K562 (cell line): ENCODE measurements around the gene EXTL1. TPM values are rescaled to one million over a fixed set of nuclear protein-coding genes. Genes with fewer than 3 reads are reported as not detected.

Experiments used
- BACH1 ChIP-seq: fragments of 200-800 bp; sonication (Bioruptor generic); IDR thresholded peaks from 2 replicates; pipeline ENCODE4 v1.6.1; 2016; ENCODE audit warnings: missing genetic modification characterization, missing compliant biosample characterization
- BRCA1 ChIP-seq, 2 experiments: fragments of 450-650 bp in 1 of 2; sonication (generic) in 1 of 2; formaldehyde crosslinking in 1 of 2; IDR thresholded peaks; 2 replicates each; pipeline versions ENCODE4 v1.5.0 to v1.6.1; 2017 to 2020; ENCODE audit warnings: mild to moderate bottlenecking in 1 of 2, missing genetic modification reagents in 1 of 2
- CREBBP ChIP-seq: IDR thresholded peaks from one replicate; pipeline ENCODE4 v1.6.1; 2012; ENCODE audit warnings: low read depth, mild to moderate bottlenecking, control low read depth, inconsistent platforms, low read length
- CXXC5 ChIP-seq: fragments of 250-450 bp; sonication (Bioruptor Pico); IDR thresholded peaks from 2 replicates; pipeline ENCODE4 v1.8.0; 2022; ENCODE audit warnings: inconsistent platforms, mild to moderate bottlenecking, moderate library complexity
- ETV5 ChIP-seq: sonication (generic); formaldehyde crosslinking; IDR thresholded peaks from 2 replicates; pipeline ENCODE4 v1.4.0; 2020; ENCODE audit warnings: low read depth, mild to moderate bottlenecking, missing genetic modification reagents
- KLF10 ChIP-seq: fragments of 250-450 bp; sonication (Bioruptor Pico); IDR thresholded peaks from 2 replicates; pipeline ENCODE4 v1.6.1; 2021; ENCODE audit warnings: matching md5 sums
- L3MBTL2 ChIP-seq: fragments of 450-650 bp; IDR thresholded peaks from 2 replicates; pipeline ENCODE4 v1.6.1; 2016; ENCODE audit warnings: mild to moderate bottlenecking, moderate library complexity
- LCOR ChIP-seq: sonication (generic); formaldehyde crosslinking; IDR thresholded peaks from 2 replicates; pipeline ENCODE4 v1.8.0; 2022; ENCODE audit warnings: mild to moderate bottlenecking, missing genetic modification reagents
- TAF9B ChIP-seq: fragments of 450-650 bp; IDR thresholded peaks from 2 replicates; pipeline ENCODE4 v1.6.1; 2018; ENCODE audit warnings: mild to moderate bottlenecking; ENCODE audit not compliant: partially characterized antibody
- TEAD4 ChIP-seq, 2 experiments: sonication (generic) in 1 of 2; formaldehyde crosslinking in 1 of 2; IDR thresholded peaks; 2 replicates each; pipeline versions ENCODE4 v1.6.1 to v1.8.0; 2012 to 2022; ENCODE audit warnings: borderline replicate concordance in 1 of 2, inconsistent platforms in 1 of 2, low read length in 1 of 2, mild to moderate bottlenecking in 1 of 2, missing genetic modification reagents in 1 of 2
- ZNF121 ChIP-seq: sonication (generic); formaldehyde crosslinking; conservative IDR thresholded peaks from 2 replicates; pipeline ENCODE4 v1.8.0; 2022; ENCODE audit warnings: missing genetic modification reagents
- polyA plus RNA-seq, 8 experiments: library from polyadenylated mRNA; depleted of rRNA in 4 of 8; stranded (reverse) in 5 of 8; unstranded in 3 of 8; fragments of >200 nt; fragmentation: Nextera tagmentation in 2 of 8; fragmentation: Illumina TruSeq in 1 of 8; extraction: Ambion mirVana in 2 of 8; extraction: Trizol in 1 of 8; gene quantifications; 2 replicates each; pipeline versions ENCODE4 v1.2.1 to v1.2.3, GENCODE V29; 2011 to 2014; ENCODE audit warnings: inconsistent platforms in 1 of 8, missing spikeins in 1 of 8
- total RNA-seq, 7 experiments: library from RNA; depleted of rRNA in 6 of 7; stranded (reverse); fragments of >200 nt in 6 of 7; fragmentation: Illumina TruSeq in 2 of 7; extraction: Trizol in 2 of 7; gene quantifications; 2 replicates each; pipeline versions ENCODE4 v1.2.1 to v1.2.3, GENCODE V29; 2011 to 2021; ENCODE audit warnings: low replicate concordance in 1 of 7
- TF ChIP-seq, protein P1 (sequence below): fragments of 450-650 bp; IDR thresholded peaks from 2 replicates; pipeline ENCODE4 v1.6.1; 2016; ENCODE audit warnings: borderline replicate concordance
- TF ChIP-seq, protein P2 (sequence below): sonication (generic); formaldehyde crosslinking; IDR thresholded peaks from 2 replicates; pipeline ENCODE4 v1.8.0; 2023; ENCODE audit warnings: missing genetic modification reagents, mild to moderate bottlenecking, borderline replicate concordance
- TF ChIP-seq, protein P3 (sequence below): fragments of 450-650 bp; formaldehyde crosslinking; IDR thresholded peaks from 2 replicates; pipeline ENCODE4 v1.4.0; 2020; ENCODE audit warnings: mild to moderate bottlenecking, moderate library complexity
- TF ChIP-seq, protein P4 (sequence below): fragments of 250-450 bp; sonication (Bioruptor Pico); IDR thresholded peaks from 2 replicates; pipeline ENCODE4 v1.8.0; 2022; ENCODE audit warnings: inconsistent platforms

Gene EXTL1
- total and polyA plus RNA-seq, 9 of the 15 experiments (the other 6 are each of a cell fraction or from before 2014, with no cell fraction given): 0.04 to 0.23 (median 0.08) TPM; not detected in 3

DNA sequence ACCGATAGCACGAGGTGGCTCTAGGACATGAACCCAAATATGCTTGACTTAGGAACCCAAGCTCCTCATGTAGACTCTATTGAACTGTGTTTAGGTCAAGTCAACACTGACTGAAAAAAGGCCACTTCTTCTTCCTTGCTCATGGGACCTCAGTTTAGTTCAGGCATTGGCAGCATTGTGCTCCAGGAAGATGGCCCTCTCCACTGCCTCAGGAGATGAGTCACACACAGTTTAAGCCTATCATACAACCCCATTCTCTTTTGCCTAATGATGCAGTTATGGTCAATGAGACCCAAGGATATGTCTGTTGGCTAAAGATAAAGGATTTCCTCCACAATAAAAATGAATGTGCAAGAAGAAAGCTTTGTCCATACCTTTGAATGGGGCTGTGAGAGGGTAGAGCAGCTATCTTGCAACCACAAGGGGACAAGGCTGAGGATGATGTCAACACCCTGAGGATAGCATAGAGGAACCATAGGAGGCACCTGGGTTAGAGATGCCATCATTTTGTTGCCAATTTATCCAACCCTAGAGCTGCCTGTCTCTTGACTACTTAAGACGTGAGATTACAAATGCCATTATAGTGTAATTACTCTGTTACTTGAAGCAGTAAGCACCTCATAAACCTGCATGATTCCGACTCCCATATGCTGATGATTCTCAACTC, 48.9 kb downstream of the EXTL1 start (continued):
- TF ChIP-seq TAF9B: no peak
- TF ChIP-seq, protein P1, sequence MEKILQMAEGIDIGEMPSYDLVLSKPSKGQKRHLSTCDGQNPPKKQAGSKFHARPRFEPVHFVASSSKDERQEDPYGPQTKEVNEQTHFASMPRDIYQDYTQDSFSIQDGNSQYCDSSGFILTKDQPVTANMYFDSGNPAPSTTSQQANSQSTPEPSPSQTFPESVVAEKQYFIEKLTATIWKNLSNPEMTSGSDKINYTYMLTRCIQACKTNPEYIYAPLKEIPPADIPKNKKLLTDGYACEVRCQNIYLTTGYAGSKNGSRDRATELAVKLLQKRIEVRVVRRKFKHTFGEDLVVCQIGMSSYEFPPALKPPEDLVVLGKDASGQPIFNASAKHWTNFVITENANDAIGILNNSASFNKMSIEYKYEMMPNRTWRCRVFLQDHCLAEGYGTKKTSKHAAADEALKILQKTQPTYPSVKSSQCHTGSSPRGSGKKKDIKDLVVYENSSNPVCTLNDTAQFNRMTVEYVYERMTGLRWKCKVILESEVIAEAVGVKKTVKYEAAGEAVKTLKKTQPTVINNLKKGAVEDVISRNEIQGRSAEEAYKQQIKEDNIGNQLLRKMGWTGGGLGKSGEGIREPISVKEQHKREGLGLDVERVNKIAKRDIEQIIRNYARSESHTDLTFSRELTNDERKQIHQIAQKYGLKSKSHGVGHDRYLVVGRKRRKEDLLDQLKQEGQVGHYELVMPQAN: no peak
- TF ChIP-seq LCOR (CRISPR knock-in tag): peak; percentile 100
- peak; percentile 80; the same call in 1 of the 2 replicates for TF ChIP-seq BACH1
- TF ChIP-seq, protein P2, sequence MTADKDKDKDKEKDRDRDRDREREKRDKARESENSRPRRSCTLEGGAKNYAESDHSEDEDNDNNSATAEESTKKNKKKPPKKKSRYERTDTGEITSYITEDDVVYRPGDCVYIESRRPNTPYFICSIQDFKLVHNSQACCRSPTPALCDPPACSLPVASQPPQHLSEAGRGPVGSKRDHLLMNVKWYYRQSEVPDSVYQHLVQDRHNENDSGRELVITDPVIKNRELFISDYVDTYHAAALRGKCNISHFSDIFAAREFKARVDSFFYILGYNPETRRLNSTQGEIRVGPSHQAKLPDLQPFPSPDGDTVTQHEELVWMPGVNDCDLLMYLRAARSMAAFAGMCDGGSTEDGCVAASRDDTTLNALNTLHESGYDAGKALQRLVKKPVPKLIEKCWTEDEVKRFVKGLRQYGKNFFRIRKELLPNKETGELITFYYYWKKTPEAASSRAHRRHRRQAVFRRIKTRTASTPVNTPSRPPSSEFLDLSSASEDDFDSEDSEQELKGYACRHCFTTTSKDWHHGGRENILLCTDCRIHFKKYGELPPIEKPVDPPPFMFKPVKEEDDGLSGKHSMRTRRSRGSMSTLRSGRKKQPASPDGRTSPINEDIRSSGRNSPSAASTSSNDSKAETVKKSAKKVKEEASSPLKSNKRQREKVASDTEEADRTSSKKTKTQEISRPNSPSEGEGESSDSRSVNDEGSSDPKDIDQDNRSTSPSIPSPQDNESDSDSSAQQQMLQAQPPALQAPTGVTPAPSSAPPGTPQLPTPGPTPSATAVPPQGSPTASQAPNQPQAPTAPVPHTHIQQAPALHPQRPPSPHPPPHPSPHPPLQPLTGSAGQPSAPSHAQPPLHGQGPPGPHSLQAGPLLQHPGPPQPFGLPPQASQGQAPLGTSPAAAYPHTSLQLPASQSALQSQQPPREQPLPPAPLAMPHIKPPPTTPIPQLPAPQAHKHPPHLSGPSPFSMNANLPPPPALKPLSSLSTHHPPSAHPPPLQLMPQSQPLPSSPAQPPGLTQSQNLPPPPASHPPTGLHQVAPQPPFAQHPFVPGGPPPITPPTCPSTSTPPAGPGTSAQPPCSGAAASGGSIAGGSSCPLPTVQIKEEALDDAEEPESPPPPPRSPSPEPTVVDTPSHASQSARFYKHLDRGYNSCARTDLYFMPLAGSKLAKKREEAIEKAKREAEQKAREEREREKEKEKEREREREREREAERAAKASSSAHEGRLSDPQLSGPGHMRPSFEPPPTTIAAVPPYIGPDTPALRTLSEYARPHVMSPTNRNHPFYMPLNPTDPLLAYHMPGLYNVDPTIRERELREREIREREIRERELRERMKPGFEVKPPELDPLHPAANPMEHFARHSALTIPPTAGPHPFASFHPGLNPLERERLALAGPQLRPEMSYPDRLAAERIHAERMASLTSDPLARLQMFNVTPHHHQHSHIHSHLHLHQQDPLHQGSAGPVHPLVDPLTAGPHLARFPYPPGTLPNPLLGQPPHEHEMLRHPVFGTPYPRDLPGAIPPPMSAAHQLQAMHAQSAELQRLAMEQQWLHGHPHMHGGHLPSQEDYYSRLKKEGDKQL: no peak
- TF ChIP-seq KLF10: no peak
- TF ChIP-seq CREBBP: no peak
- TF ChIP-seq, protein P3, sequence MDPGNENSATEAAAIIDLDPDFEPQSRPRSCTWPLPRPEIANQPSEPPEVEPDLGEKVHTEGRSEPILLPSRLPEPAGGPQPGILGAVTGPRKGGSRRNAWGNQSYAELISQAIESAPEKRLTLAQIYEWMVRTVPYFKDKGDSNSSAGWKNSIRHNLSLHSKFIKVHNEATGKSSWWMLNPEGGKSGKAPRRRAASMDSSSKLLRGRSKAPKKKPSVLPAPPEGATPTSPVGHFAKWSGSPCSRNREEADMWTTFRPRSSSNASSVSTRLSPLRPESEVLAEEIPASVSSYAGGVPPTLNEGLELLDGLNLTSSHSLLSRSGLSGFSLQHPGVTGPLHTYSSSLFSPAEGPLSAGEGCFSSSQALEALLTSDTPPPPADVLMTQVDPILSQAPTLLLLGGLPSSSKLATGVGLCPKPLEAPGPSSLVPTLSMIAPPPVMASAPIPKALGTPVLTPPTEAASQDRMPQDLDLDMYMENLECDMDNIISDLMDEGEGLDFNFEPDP (CRISPR knock-in tag): no peak
- TF ChIP-seq ZNF121 (CRISPR knock-in tag): no peak
- TF ChIP-seq ETV5 (CRISPR knock-in tag): peak; percentile 72; the same call in 1 of the 2 replicates
- TF ChIP-seq TEAD4 (IDR thresholded peaks at IDR 0.05; ENCODE audit: low read length): peak; percentile 99
- no peak for TF ChIP-seq TEAD4 (CRISPR knock-in tag; IDR thresholded peaks at IDR 0.05; ENCODE audit: borderline replicate concordance)
- peak; percentile 51; the same call in 1 of the 2 replicates for TF ChIP-seq CXXC5 (CRISPR knock-in tag)
- TF ChIP-seq L3MBTL2: peak; percentile 83
- TF ChIP-seq BRCA1 (IDR thresholded peaks at IDR 0.05): no peak
- no peak for TF ChIP-seq BRCA1 (CRISPR knock-in tag; IDR thresholded peaks at IDR 0.05)
- TF ChIP-seq, protein P4, sequence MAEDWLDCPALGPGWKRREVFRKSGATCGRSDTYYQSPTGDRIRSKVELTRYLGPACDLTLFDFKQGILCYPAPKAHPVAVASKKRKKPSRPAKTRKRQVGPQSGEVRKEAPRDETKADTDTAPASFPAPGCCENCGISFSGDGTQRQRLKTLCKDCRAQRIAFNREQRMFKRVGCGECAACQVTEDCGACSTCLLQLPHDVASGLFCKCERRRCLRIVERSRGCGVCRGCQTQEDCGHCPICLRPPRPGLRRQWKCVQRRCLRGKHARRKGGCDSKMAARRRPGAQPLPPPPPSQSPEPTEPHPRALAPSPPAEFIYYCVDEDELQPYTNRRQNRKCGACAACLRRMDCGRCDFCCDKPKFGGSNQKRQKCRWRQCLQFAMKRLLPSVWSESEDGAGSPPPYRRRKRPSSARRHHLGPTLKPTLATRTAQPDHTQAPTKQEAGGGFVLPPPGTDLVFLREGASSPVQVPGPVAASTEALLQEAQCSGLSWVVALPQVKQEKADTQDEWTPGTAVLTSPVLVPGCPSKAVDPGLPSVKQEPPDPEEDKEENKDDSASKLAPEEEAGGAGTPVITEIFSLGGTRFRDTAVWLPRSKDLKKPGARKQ: no peak
